ENCODE measurements around the gene C12orf43.

The C12orf43 gene

GRCh38 chr12:121064116-121064515, 47.8 kb upstream of the C12orf43 start:
- Histone ChIP-seq H3K9me2 (replicated peaks; ENCODE audit: control insufficient read depth, low read length) (no peaks in the 10 kb centered on the region), H3K36me3 (ENCODE audit: control insufficient read depth, low read length) (no peaks in the 10 kb centered on the region), H3K4me3 (ENCODE audit: low read length) (no peak overlapping the region), H3K4me1 (ENCODE audit: control insufficient read depth, low read length) (peaks cover 11% of the 10 kb centered on the region), H4K20me1 (ENCODE audit: control insufficient read depth, insufficient read depth, low read depth, low read length) (no peaks in the 10 kb centered on the region), H3K79me2 (ENCODE audit: control insufficient read depth, low read length) (no peaks in the 10 kb centered on the region), H3K27ac (ENCODE audit: low read depth, low read length) (no peak overlapping the region), H3F3A (ENCODE audit: control insufficient read depth, insufficient read depth) (no peaks in the 10 kb centered on the region), H3K4me2 (ENCODE audit: low read length) (no peak overlapping the region), H3K9me3 (ENCODE audit: control insufficient read depth, insufficient read depth, low read length) (no peaks in the 10 kb centered on the region), H3K27me3 (ENCODE audit: control insufficient read depth, low read length) (no peaks in the 10 kb centered on the region)
- no peak for TF ChIP-seq CTCF (IDR thresholded peaks at IDR 0.05; ENCODE audit: low read depth, low read length, poor library complexity, severe bottlenecking)
- TF ChIP-seq EZH2phosphoT487 (IDR thresholded peaks at IDR 0.05; ENCODE audit: borderline replicate concordance, low read length): no peak

GRCh38 chr12:121062391-121063045, 46.2 kb upstream of the C12orf43 start:
- no peaks in the 10 kb centered on the region for H3K79me2 ChIP-seq (ENCODE audit: control insufficient read depth, low read length)
- no peak overlapping the region for H3K4me2 ChIP-seq (ENCODE audit: low read length)
- no peaks in the 10 kb centered on the region for H3F3A ChIP-seq (ENCODE audit: control insufficient read depth, insufficient read depth)
- H3K4me3 ChIP-seq (ENCODE audit: low read length): no peak overlapping the region
- no peaks in the 10 kb centered on the region for H4K20me1 ChIP-seq (ENCODE audit: control insufficient read depth, insufficient read depth, low read depth, low read length)
- no peaks in the 10 kb centered on the region for H3K36me3 ChIP-seq (ENCODE audit: control insufficient read depth, low read length)
- TF ChIP-seq CTCF (IDR thresholded peaks at IDR 0.05; ENCODE audit: low read depth, low read length, poor library complexity, severe bottlenecking) (no peak), EZH2phosphoT487 (IDR thresholded peaks at IDR 0.05; ENCODE audit: borderline replicate concordance, low read length) (no peak)
- no peak overlapping the region for H3K27ac ChIP-seq (ENCODE audit: low read depth, low read length)
- no peaks in the 10 kb centered on the region for H3K9me2 ChIP-seq (replicated peaks; ENCODE audit: control insufficient read depth, low read length)
- no peaks in the 10 kb centered on the region for H3K9me3 ChIP-seq (ENCODE audit: control insufficient read depth, insufficient read depth, low read length)
- peaks cover 3% of the 10 kb centered on the region; the same call in 1 of the 2 replicates for H3K27me3 ChIP-seq (ENCODE audit: control insufficient read depth, low read length)
- H3K4me1 ChIP-seq (ENCODE audit: control insufficient read depth, low read length): peaks cover 11% of the 10 kb centered on the region

- no peak overlapping the region for H3K27ac ChIP-seq (ENCODE audit: low read depth, low read length)
These were observed 45.5 kb upstream of the C12orf43 start for GRCh38 chr12:121061831-121062230.

More at GRCh38 chr12:121061831-121062230, 45.5 kb upstream of the C12orf43 start:
- Histone ChIP-seq H3K27me3 (ENCODE audit: control insufficient read depth, low read length) (peaks cover 7% of the 10 kb centered on the region; the same call in 1 of the 2 replicates), H3K9me2 (replicated peaks; ENCODE audit: control insufficient read depth, low read length) (no peaks in the 10 kb centered on the region), H3K4me1 (ENCODE audit: control insufficient read depth, low read length) (peaks cover 11% of the 10 kb centered on the region), H3K9me3 (ENCODE audit: control insufficient read depth, insufficient read depth, low read length) (no peaks in the 10 kb centered on the region), H4K20me1 (ENCODE audit: control insufficient read depth, insufficient read depth, low read depth, low read length) (no peaks in the 10 kb centered on the region), H3F3A (ENCODE audit: control insufficient read depth, insufficient read depth) (no peaks in the 10 kb centered on the region), H3K79me2 (ENCODE audit: control insufficient read depth, low read length) (no peaks in the 10 kb centered on the region), H3K4me2 (ENCODE audit: low read length) (no peak overlapping the region), H3K4me3 (ENCODE audit: low read length) (no peak overlapping the region), H3K36me3 (ENCODE audit: control insufficient read depth, low read length) (no peaks in the 10 kb centered on the region)
- TF ChIP-seq EZH2phosphoT487 (IDR thresholded peaks at IDR 0.05; ENCODE audit: borderline replicate concordance, low read length) (no peak), CTCF (IDR thresholded peaks at IDR 0.05; ENCODE audit: low read depth, low read length, poor library complexity, severe bottlenecking) (no peak)

Data from DOHH2 (cell line).